ENCODE data around the gene ARIH1.

Gene ARIH1

DNA sequence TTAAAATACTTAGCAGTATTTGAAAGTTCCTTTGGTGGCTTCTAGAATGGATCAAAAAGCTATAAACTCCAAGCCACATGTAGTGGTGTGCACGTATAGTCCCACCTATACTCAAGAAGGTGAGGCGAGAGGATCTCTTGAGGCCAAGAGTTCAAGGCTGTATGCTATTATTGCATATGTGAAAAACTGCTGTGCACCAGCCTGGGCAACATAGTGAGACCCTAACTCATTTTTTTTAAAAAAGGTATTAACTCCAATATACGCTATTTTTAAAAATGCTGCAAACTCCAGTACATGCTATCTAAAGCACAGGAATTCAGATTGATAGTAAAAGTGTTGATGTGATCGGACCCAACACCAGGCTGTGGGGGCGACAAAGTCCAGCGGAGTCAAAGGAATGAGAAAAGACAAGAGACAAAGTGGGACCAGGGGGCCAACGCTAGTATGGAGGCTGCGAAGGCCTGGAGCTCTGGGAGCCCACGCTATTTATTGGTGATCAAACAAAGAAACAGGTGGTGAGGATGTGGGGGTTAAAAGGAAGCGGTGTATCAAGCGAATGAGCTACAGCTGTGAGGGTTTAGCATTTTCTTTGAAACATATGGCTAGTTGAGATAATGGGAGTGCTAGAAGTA is 66.6 kb downstream of the ARIH1 start:
- Histone ChIP-seq H3K4me1 (ENCODE audit: control insufficient read depth, insufficient read depth, low read length, poor library complexity, severe bottlenecking) (no peaks in the 10 kb centered on the region), H3K27ac (ENCODE audit: low read depth, low read length, severe bottlenecking) (no peak overlapping the region), H3K4me3 (ENCODE audit: extremely low read depth, insufficient read depth, low read length, poor library complexity, severe bottlenecking) (no peak overlapping the region), H3K9me3 (ENCODE audit: control insufficient read depth, low read length) (peaks cover 16% of the 10 kb centered on the region), H3K36me3 (ENCODE audit: control insufficient read depth, insufficient read depth, low read length) (peaks cover 36% of the 10 kb centered on the region)
- WGBS, 2 experiments (ENCODE audit: insufficient coverage in 2 of 2): 98 to 100% methylated on average over 7 to 9 of the region's 11 CpGs

- H3K9me3 ChIP-seq (ENCODE audit: control insufficient read depth, low read length): peaks cover 16% of the 10 kb centered on the region
- H3K4me1 ChIP-seq (ENCODE audit: control insufficient read depth, insufficient read depth, low read length, poor library complexity, severe bottlenecking): no peaks in the 10 kb centered on the region
- H3K4me3 ChIP-seq (ENCODE audit: extremely low read depth, insufficient read depth, low read length, poor library complexity, severe bottlenecking): no peak overlapping the region
- peaks cover 43% of the 10 kb centered on the region for H3K36me3 ChIP-seq (ENCODE audit: control insufficient read depth, insufficient read depth, low read length)
- H3K27ac ChIP-seq (ENCODE audit: low read depth, low read length, severe bottlenecking): no peak overlapping the region
These were observed 67.5 kb downstream of the ARIH1 start for GRCh38 chr15:72541674-72542073.

- peaks cover 47% of the 10 kb centered on the region for H3K36me3 ChIP-seq (ENCODE audit: control insufficient read depth, insufficient read depth, low read length)
- H3K27ac ChIP-seq (ENCODE audit: low read depth, low read length, severe bottlenecking): no peak overlapping the region
- peaks cover 13% of the 10 kb centered on the region for H3K9me3 ChIP-seq (ENCODE audit: control insufficient read depth, low read length)
- WGBS, 2 experiments (ENCODE audit: insufficient coverage in 2 of 2): no CpG with 5 or more reads among the region's 1 CpG
- no peak overlapping the region for H3K4me3 ChIP-seq (ENCODE audit: extremely low read depth, insufficient read depth, low read length, poor library complexity, severe bottlenecking)
- H3K4me1 ChIP-seq (ENCODE audit: control insufficient read depth, insufficient read depth, low read length, poor library complexity, severe bottlenecking): no peaks in the 10 kb centered on the region
These were observed 71.0 kb downstream of the ARIH1 start for GRCh38 chr15:72545156-72545555.

- no peaks in the 10 kb centered on the region for H3K9me3 ChIP-seq (ENCODE audit: control insufficient read depth, low read length)
- H3K36me3 ChIP-seq (ENCODE audit: control insufficient read depth, insufficient read depth, low read length): peaks cover 63% of the 10 kb centered on the region
- H3K4me1 ChIP-seq (ENCODE audit: control insufficient read depth, insufficient read depth, low read length, poor library complexity, severe bottlenecking): peaks cover 3% of the 10 kb centered on the region
- H3K27ac ChIP-seq (ENCODE audit: low read depth, low read length, severe bottlenecking): peak overlapping the region; percentile 36
- no peak overlapping the region for H3K4me3 ChIP-seq (ENCODE audit: extremely low read depth, insufficient read depth, low read length, poor library complexity, severe bottlenecking)
- WGBS, 2 experiments (ENCODE audit: insufficient coverage in 2 of 2): 92 to 100% methylated on average over 2 to 3 of the region's 8 CpGs
These were observed 80.6 kb downstream of the ARIH1 start for GRCh38 chr15:72554471-72555425.

- WGBS, 2 experiments (ENCODE audit: insufficient coverage in 2 of 2): no CpG with 5 or more reads among the region's 3 CpGs
- H3K4me3 ChIP-seq (ENCODE audit: extremely low read depth, insufficient read depth, low read length, poor library complexity, severe bottlenecking): no peak overlapping the region
- no peaks in the 10 kb centered on the region for H3K4me1 ChIP-seq (ENCODE audit: control insufficient read depth, insufficient read depth, low read length, poor library complexity, severe bottlenecking)
- H3K9me3 ChIP-seq (ENCODE audit: control insufficient read depth, low read length): no peaks in the 10 kb centered on the region
- H3K36me3 ChIP-seq (ENCODE audit: control insufficient read depth, insufficient read depth, low read length): peaks cover 77% of the 10 kb centered on the region
- no peak overlapping the region for H3K27ac ChIP-seq (ENCODE audit: low read depth, low read length, severe bottlenecking)
These were observed 85.7 kb downstream of the ARIH1 start for GRCh38 chr15:72559781-72560180.

GRCh38 chr15:72560458-72560857 is 86.3 kb downstream of the ARIH1 start:
- WGBS, 2 experiments (ENCODE audit: insufficient coverage in 2 of 2): 92 to 100% methylated on average over 1 of the region's 1 CpG

GRCh38 chr15:72562386-72562785 is 88.3 kb downstream of the ARIH1 start:
- Histone ChIP-seq H3K9me3 (ENCODE audit: control insufficient read depth, low read length) (no peaks in the 10 kb centered on the region), H3K27ac (ENCODE audit: low read depth, low read length, severe bottlenecking) (no peak overlapping the region), H3K4me1 (ENCODE audit: control insufficient read depth, insufficient read depth, low read length, poor library complexity, severe bottlenecking) (no peaks in the 10 kb centered on the region), H3K4me3 (ENCODE audit: extremely low read depth, insufficient read depth, low read length, poor library complexity, severe bottlenecking) (no peak overlapping the region), H3K36me3 (ENCODE audit: control insufficient read depth, insufficient read depth, low read length) (peaks cover 76% of the 10 kb centered on the region)

More at GRCh38 chr15:72560458-72560857, 86.3 kb downstream of the ARIH1 start:
- Histone ChIP-seq H3K4me1 (ENCODE audit: control insufficient read depth, insufficient read depth, low read length, poor library complexity, severe bottlenecking) (no peaks in the 10 kb centered on the region), H3K4me3 (ENCODE audit: extremely low read depth, insufficient read depth, low read length, poor library complexity, severe bottlenecking) (no peak overlapping the region), H3K27ac (ENCODE audit: low read depth, low read length, severe bottlenecking) (no peak overlapping the region), H3K36me3 (ENCODE audit: control insufficient read depth, insufficient read depth, low read length) (peaks cover 76% of the 10 kb centered on the region), H3K9me3 (ENCODE audit: control insufficient read depth, low read length) (no peaks in the 10 kb centered on the region)

DNA sequence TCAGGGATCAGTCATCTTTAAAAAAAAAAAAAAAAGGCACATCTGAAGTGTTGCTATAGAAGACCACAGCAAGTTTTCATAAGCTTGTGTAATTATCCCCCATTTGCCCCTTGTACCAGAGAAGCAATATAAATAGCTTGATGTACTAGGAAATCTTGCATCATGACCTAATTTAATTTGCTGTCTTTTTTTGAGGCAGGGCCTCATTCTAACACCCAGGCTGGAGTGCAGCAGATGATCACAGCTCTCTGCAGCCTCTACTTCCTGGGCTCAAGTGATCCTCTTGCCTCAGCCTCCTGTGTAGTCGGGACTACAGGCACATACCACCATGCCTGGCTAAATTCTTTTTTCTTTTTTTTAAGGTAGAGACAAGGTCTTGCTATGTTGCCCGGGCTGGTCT is 88.7 kb downstream of the ARIH1 start:
- no peak overlapping the region for H3K27ac ChIP-seq (ENCODE audit: low read depth, low read length, severe bottlenecking)
- WGBS, 2 experiments (ENCODE audit: insufficient coverage in 2 of 2): 100% methylated on average over 1 of the region's 2 CpGs; no CpG with 5 or more reads in 1 of the 2 experiments
- no peaks in the 10 kb centered on the region for H3K9me3 ChIP-seq (ENCODE audit: control insufficient read depth, low read length)
- H3K4me3 ChIP-seq (ENCODE audit: extremely low read depth, insufficient read depth, low read length, poor library complexity, severe bottlenecking): no peak overlapping the region
- no peaks in the 10 kb centered on the region for H3K4me1 ChIP-seq (ENCODE audit: control insufficient read depth, insufficient read depth, low read length, poor library complexity, severe bottlenecking)
- peaks cover 78% of the 10 kb centered on the region for H3K36me3 ChIP-seq (ENCODE audit: control insufficient read depth, insufficient read depth, low read length)

GRCh38 chr15:72564091-72564490 is 90.0 kb downstream of the ARIH1 start:
- Histone ChIP-seq H3K4me1 (ENCODE audit: control insufficient read depth, insufficient read depth, low read length, poor library complexity, severe bottlenecking) (no peaks in the 10 kb centered on the region), H3K9me3 (ENCODE audit: control insufficient read depth, low read length) (no peaks in the 10 kb centered on the region), H3K4me3 (ENCODE audit: extremely low read depth, insufficient read depth, low read length, poor library complexity, severe bottlenecking) (no peak overlapping the region), H3K27ac (ENCODE audit: low read depth, low read length, severe bottlenecking) (no peak overlapping the region), H3K36me3 (ENCODE audit: control insufficient read depth, insufficient read depth, low read length) (peaks cover 71% of the 10 kb centered on the region)
- 92 to 100% methylated on average over 1 of the region's 1 CpG for WGBS, 2 experiments (ENCODE audit: insufficient coverage in 2 of 2)

DNA sequence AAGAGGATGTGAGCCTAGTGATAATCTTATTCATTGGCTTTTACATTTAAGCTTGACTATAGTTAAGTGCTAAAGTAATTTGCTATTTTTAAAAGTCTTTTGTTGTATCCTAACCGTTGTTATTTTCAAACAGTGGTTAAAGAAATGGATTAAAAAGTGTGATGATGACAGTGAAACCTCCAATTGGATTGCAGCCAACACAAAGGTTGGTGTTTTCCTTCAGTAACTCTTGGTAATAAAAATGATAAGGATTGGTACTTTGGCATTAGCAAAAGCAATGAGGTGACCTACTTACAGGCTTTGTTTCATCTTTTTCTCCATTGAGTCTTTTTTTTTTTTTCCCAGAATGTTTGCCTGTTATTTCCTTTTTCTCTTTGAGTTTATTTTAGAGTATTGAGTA is 92.8 kb downstream of the ARIH1 start:
- Histone ChIP-seq H3K4me1 (ENCODE audit: control insufficient read depth, insufficient read depth, low read length, poor library complexity, severe bottlenecking) (no peaks in the 10 kb centered on the region), H3K27ac (ENCODE audit: low read depth, low read length, severe bottlenecking) (no peak overlapping the region), H3K9me3 (ENCODE audit: control insufficient read depth, low read length) (no peaks in the 10 kb centered on the region), H3K36me3 (ENCODE audit: control insufficient read depth, insufficient read depth, low read length) (peaks cover 77% of the 10 kb centered on the region), H3K4me3 (ENCODE audit: extremely low read depth, insufficient read depth, low read length, poor library complexity, severe bottlenecking) (no peak overlapping the region)
- WGBS, 2 experiments (ENCODE audit: insufficient coverage in 2 of 2): 92 to 100% methylated on average over 1 of the region's 1 CpG

DNA sequence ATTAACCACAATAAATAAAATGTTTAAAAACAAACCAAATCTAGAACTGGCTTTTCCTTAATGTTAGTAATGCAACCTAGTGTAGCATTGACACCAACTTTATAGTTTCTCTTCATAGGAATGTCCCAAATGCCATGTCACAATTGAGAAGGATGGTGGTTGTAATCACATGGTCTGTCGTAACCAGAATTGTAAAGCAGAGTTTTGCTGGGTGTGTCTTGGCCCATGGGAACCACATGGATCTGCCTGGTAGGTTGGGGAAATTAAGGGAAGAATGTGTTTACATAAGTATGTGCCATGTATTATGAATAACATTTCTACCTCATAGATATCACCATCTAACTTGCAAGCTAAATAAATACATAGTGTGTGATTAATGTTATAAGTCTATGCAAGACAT is 95.9 kb downstream of the ARIH1 start:
- WGBS, 2 experiments (ENCODE audit: insufficient coverage in 2 of 2): 100% methylated on average over 1 of the region's 1 CpG
- Histone ChIP-seq H3K4me1 (ENCODE audit: control insufficient read depth, insufficient read depth, low read length, poor library complexity, severe bottlenecking) (no peaks in the 10 kb centered on the region), H3K36me3 (ENCODE audit: control insufficient read depth, insufficient read depth, low read length) (peaks cover 76% of the 10 kb centered on the region)

More for the DNA sequence above, 95.9 kb downstream of the ARIH1 start:
- H3K9me3 ChIP-seq (ENCODE audit: control insufficient read depth, low read length): no peaks in the 10 kb centered on the region
- no peak overlapping the region for H3K4me3 ChIP-seq (ENCODE audit: extremely low read depth, insufficient read depth, low read length, poor library complexity, severe bottlenecking)
- H3K27ac ChIP-seq (ENCODE audit: low read depth, low read length, severe bottlenecking): no peak overlapping the region

Data from mesodermal cell (in vitro differentiated cells).